Right lobe of liver (tissue), 6 donors: ENCODE data around the gene SLC36A3. TPM values are rescaled to one million over a fixed set of nuclear protein-coding genes. Genes with fewer than 3 reads are reported as not detected.

ENCODE experiments used
- ATAC-seq, 4 donors: fragments of 200-7000 bp; cut with Tn5 transposase; one replicate each; pipeline ENCODE4 v1.9.1; 2020; ENCODE audit warnings: mild to moderate bottlenecking in 4 of 4, moderate library complexity in 4 of 4
- DNase-seq, 3 donors: peaks; one replicate each; pipeline ENCODE4 v3.0.0-alpha.2; 2020
- H3K27ac ChIP-seq, 3 donors: fragments of 200-600 bp; one replicate each; pipeline ENCODE4 v1.8.0; 2022
- H3K27me3 ChIP-seq, 2 donors: fragments of 200-600 bp; one replicate each; pipeline ENCODE4 v1.8.0; 2022
- H3K36me3 ChIP-seq, 4 donors: fragments of 200-600 bp; sonication (generic) in 1 of 4; one replicate each; pipeline versions ENCODE4 v1.5.1 to v1.8.0; 2017 to 2022; ENCODE audit warnings: control low read depth in 1 of 4
- H3K4me1 ChIP-seq, 4 donors: fragments of 200-600 bp; sonication (generic) in 1 of 4; one replicate each; pipeline versions ENCODE4 v1.5.1 to v1.8.0; 2017 to 2022; ENCODE audit warnings: control low read depth in 1 of 4
- H3K4me3 ChIP-seq, 3 donors: fragments of 200-600 bp; one replicate each; pipeline ENCODE4 v1.8.0; 2022
- H3K9me3 ChIP-seq, 4 donors: fragments of 200-600 bp; sonication (generic) in 1 of 4; one replicate each; pipeline versions ENCODE4 v1.5.1 to v1.8.0; 2017 to 2022; ENCODE audit warnings: control low read depth in 1 of 4
- CTCF ChIP-seq, 4 donors: fragments of 200-600 bp in 3 of 4; fragments of 450-650 bp in 1 of 4; IDR thresholded peaks; one replicate each; pipeline versions ENCODE4 v1.5.1 to v1.8.0; 2016 to 2022; ENCODE audit warnings: antibody characterized with exemption in 4 of 4, mild to moderate bottlenecking in 2 of 4
- POLR2A ChIP-seq: fragments of 450-650 bp; IDR thresholded peaks from one replicate; pipeline ENCODE4 v1.6.1; 2017; ENCODE audit warnings: antibody characterized with exemption, mild to moderate bottlenecking
- WGBS: methylation state at CpG from one replicate; pipeline ENCODE4 v1.1.6; 2018; ENCODE audit warnings: low coverage, low lambda C conversion rate; ENCODE audit not compliant: insufficient coverage; ENCODE audit errors: missing lambda C conversion rate; 5-methylcytosine and 5-hydroxymethylcytosine counted together
- intact Hi-C, 2 donors: fragments of 100-400 bp; cut with DNase I; formaldehyde crosslinking; loops; one replicate each; pipeline versions ENCODE4 v1.11.2 to v1.14.1; 2022
- long read RNA-seq: library from polyadenylated mRNA; unstranded; transcript quantifications from one replicate; pipeline ENCODE4 v2.0.0, GENCODE V29; 2019
- total RNA-seq, 6 experiments: library from RNA; depleted of rRNA in 2 of 6; stranded (reverse); fragments of >200 nt in 2 of 6; fragmentation: NEBNext Ultra II Directional in 3 of 6; extraction: Animal tissue kit (Norgen Biotek cat#: 25700) in 3 of 6; gene quantifications; one replicate each; pipeline versions ENCODE4 v1.1.0 to v1.2.4, GENCODE V29; 2016 to 2023
- donor health status: DM: no; HTN: yes; CAD: no.
- donor health status: DM: no; HTN: no; CAD: no.
- donor health status: DM: no; HTN: no; CAD: no.
- donor health status: DM: no; HTN: yes; CAD: no.
- donor health status: DM: no; HTN: yes; CAD: no.

The SLC36A3 gene
- total RNA-seq, result not detected
- long read RNA-seq, result 0 reads

GRCh38 chr5:151303666-151304065 lies at the start of gene SLC36A3:
SLC36A3 (minus strand) TSS chr5:151303766; CDS start chr5:151303354, 412 bp downstream.
- no peaks in the 10 kb centered on the region for H3K9me3 ChIP-seq
- H3K27ac ChIP-seq, result no peak within 1 kb of the TSS
- intact Hi-C loops, result no loop called here
- no peak for ATAC-seq
- H3K36me3 ChIP-seq, result no peaks in the 10 kb centered on the region
- no peak for DNase-seq
- H3K4me3 ChIP-seq, result no peak within 1 kb of the TSS
- H3K27me3 ChIP-seq, result no peaks in the 10 kb centered on the region
- 67% methylated on average over 2 of the region's 2 CpGs for WGBS
- TF ChIP-seq POLR2A, result no peak
- H3K4me1 ChIP-seq, result no peaks in the 10 kb centered on the region

GRCh38 chr5:151351671-151352070 lies 48.1 kb upstream of the SLC36A3 start:
- WGBS, result 100% methylated on average over 1 of the region's 1 CpG
- H3K27ac ChIP-seq, result no peak overlapping the region
- H3K4me3 ChIP-seq, result no peak overlapping the region
- no peaks in the 10 kb centered on the region for H3K9me3 ChIP-seq
- no peaks in the 10 kb centered on the region for H3K27me3 ChIP-seq
- ATAC-seq (no peak), DNase-seq (no peak)
- H3K36me3 ChIP-seq, result no peaks in the 10 kb centered on the region
- no peak for TF ChIP-seq POLR2A
- TF ChIP-seq CTCF (IDR thresholded peaks at IDR 0.05), result no peak
- H3K4me1 ChIP-seq, result no peaks in the 10 kb centered on the region
- intact Hi-C loops, result no loop called here

- ATAC-seq (no peak), DNase-seq (no peak)
- WGBS, result 20% methylated on average over 6 of the region's 6 CpGs
- TF ChIP-seq CTCF (IDR thresholded peaks at IDR 0.05) (no peak), POLR2A (no peak)
- no peaks in the 10 kb centered on the region for H3K27me3 ChIP-seq
- intact Hi-C loops, result no loop called here
- no peaks in the 10 kb centered on the region for H3K36me3 ChIP-seq
- H3K9me3 ChIP-seq, result no peaks in the 10 kb centered on the region
- no peaks in the 10 kb centered on the region for H3K4me1 ChIP-seq
- no peak overlapping the region for H3K4me3 ChIP-seq
- no peak overlapping the region for H3K27ac ChIP-seq
These were observed 45.2 kb upstream of the SLC36A3 start for GRCh38 chr5:151348789-151349188.

GRCh38 chr5:151347369-151347768 lies 43.8 kb upstream of the SLC36A3 start, which contains the start of gene SLC36A2:
SLC36A2 (minus strand) TSS chr5:151347559; CDS start chr5:151347460, 99 bp downstream.
- Histone ChIP-seq H3K36me3 (no peaks in the 10 kb centered on the region), H3K4me1 (no peaks in the 10 kb centered on the region), H3K9me3 (no peaks in the 10 kb centered on the region), H3K27ac (no peak within 1 kb of the TSS), H3K4me3 (no peak within 1 kb of the TSS), H3K27me3 (no peaks in the 10 kb centered on the region)
- ATAC-seq, result no peak
- DNase-seq, result no peak
- TF ChIP-seq POLR2A, result no peak
- TF ChIP-seq CTCF (IDR thresholded peaks at IDR 0.05), result no peak
- intact Hi-C loops, result no loop called here
- WGBS, result 37% methylated on average over 8 of the region's 8 CpGs

GRCh38 chr5:151345808-151346478 lies 42.4 kb upstream of the SLC36A3 start:
- no peak overlapping the region for H3K27ac ChIP-seq
- TF ChIP-seq POLR2A, result no peak
- TF ChIP-seq CTCF (IDR thresholded peaks at IDR 0.05), result no peak

More at GRCh38 chr5:151345808-151346478, 42.4 kb upstream of the SLC36A3 start:
- intact Hi-C loops, result no loop called here
- Histone ChIP-seq H3K4me3 (no peak overlapping the region), H3K27me3 (no peaks in the 10 kb centered on the region), H3K9me3 (no peaks in the 10 kb centered on the region), H3K36me3 (no peaks in the 10 kb centered on the region), H3K4me1 (no peaks in the 10 kb centered on the region)
- DNase-seq, result no peak
- peak in 1 of 4 donors; percentile 24 for ATAC-seq
- 32% methylated on average over 6 of the region's 8 CpGs for WGBS
